ENCODE data around the gene WIPI1.

GRCh38 chr17:68489919-68490318 lies 32.6 kb upstream of the WIPI1 start:
- TF ChIP-seq CTCF (conservative IDR thresholded peaks at IDR 0.05; ENCODE audit: low read length) (no peak), EZH2phosphoT487 (IDR thresholded peaks at IDR 0.05; ENCODE audit: borderline replicate concordance, low read depth, low read length) (no peak)

Data from OCI-LY7 (cell line).